Activated T-cell treated with anti-CD3 and anti-CD28 coated beads, Interleukin-2, amount 50 U/mL, for 4 hours (primary cell): Measurements from ENCODE around the gene DNAH7. TPM values are rescaled to one million over a fixed set of nuclear protein-coding genes. Genes with fewer than 3 reads are reported as not detected.

Experiments
- ATAC-seq, 2 donors: fragments of 200-7000 bp; cut with Tn5 transposase; one replicate each; pipeline ENCODE4 v1.10.0; 2021
- DNase-seq: peaks from one replicate; pipeline ENCODE4 v3.0.0-alpha.2; 2020
- H3K27me3 Mint-ChIP-seq: one replicate; pipeline ENCODE4 v1.8.0; 2021; ENCODE audit warnings: low read depth, mixed read lengths
- H3K36me3 Mint-ChIP-seq: one replicate; pipeline ENCODE4 v1.8.0; 2022; ENCODE audit warnings: mixed read lengths; ENCODE audit not compliant: insufficient read depth
- H3K4me1 Mint-ChIP-seq: one replicate; pipeline ENCODE4 v1.8.0; 2021; ENCODE audit warnings: low read depth, mixed read lengths
- H3K4me3 Mint-ChIP-seq: one replicate; pipeline ENCODE4 v1.8.0; 2021; ENCODE audit warnings: mild to moderate bottlenecking, moderate library complexity, mixed read lengths
- H3K9me3 Mint-ChIP-seq: one replicate; pipeline ENCODE4 v1.8.0; 2021; ENCODE audit warnings: mixed read lengths
- total RNA-seq, 3 donors: library from RNA; stranded (reverse); gene quantifications; one replicate each; pipeline ENCODE4 v1.2.1, GENCODE V29; 2021

DNAH7 gene
- total RNA-seq, 3 donors from 2014 or later = 0.26 TPM; not detected in 2

DNA sequence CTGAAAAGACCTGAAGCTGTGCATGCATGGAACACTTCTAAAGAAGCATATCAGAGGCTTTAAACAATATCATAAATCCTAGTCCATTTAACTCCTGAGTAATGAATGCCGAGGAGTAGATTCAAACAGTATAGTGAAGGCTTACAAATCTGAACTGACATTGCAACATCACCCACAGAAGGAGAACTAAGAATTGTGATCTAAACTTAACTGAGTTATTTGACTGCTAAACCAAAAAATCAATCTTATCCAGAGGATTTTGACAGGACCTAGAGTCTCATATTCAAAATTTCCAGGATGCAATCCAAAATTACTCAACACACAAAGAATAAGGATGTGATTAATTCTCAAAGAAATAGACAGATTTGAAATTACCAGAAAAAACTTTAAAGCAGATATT, 230.6 kb downstream of the DNAH7 start:
- Mint-ChIP-seq H3K4me3 (no peak overlapping the region), H3K27me3 (peaks cover 6% of the 10 kb centered on the region), H3K36me3 (no peaks in the 10 kb centered on the region), H3K4me1 (peaks cover 11% of the 10 kb centered on the region), H3K9me3 (no peaks in the 10 kb centered on the region)
- ATAC-seq (no peak), DNase-seq (no peak)

DNA sequence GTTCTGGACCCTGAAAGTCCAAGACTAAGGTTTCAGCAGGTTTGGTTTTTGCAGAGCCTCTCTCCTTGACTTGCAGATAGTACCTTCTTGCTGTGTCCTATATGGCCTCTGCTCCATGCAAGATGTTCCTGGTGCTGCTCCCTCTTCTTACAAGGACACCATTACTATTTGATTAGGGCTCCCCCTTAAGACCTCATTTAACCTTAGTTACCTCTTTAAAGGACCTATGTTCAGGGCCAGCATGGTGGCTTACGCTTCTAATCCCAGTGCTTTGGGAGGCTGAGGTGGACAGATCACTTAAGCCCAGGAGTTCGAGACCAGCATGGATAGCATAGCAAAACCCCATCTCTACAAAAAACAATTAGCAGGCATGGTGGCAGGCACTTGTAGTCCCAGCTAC, 232.6 kb downstream of the DNAH7 start:
- Mint-ChIP-seq H3K36me3 (no peaks in the 10 kb centered on the region), H3K4me3 (no peak overlapping the region)

DNA sequence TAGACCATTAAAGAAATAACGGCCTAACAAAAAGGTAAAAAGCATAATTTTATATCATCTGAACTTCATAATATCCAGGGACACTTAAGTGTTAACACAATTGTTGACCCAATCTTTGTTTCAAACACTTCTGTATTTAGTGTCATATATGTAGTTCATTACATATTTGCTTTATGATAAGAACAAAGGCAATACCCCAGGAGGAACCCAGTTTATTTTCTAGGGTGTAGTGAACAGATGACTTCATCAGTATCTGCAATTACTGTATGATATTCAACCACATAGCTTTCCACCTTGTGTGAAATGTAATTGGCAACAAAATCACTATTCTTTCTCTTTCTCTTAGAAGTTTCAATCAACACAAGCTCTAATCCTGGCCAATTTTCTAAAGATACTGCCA, 233.8 kb downstream of the DNAH7 start:
- H3K4me1 Mint-ChIP-seq = no peaks in the 10 kb centered on the region
- peaks cover 12% of the 10 kb centered on the region for H3K27me3 Mint-ChIP-seq
- no peak for ATAC-seq

More for the DNA sequence above, 232.6 kb downstream of the DNAH7 start:
- Mint-ChIP-seq H3K4me1 (no peaks in the 10 kb centered on the region), H3K27me3 (peaks cover 10% of the 10 kb centered on the region), H3K9me3 (no peaks in the 10 kb centered on the region)
- DNase-seq = no peak
- ATAC-seq = no peak

DNA sequence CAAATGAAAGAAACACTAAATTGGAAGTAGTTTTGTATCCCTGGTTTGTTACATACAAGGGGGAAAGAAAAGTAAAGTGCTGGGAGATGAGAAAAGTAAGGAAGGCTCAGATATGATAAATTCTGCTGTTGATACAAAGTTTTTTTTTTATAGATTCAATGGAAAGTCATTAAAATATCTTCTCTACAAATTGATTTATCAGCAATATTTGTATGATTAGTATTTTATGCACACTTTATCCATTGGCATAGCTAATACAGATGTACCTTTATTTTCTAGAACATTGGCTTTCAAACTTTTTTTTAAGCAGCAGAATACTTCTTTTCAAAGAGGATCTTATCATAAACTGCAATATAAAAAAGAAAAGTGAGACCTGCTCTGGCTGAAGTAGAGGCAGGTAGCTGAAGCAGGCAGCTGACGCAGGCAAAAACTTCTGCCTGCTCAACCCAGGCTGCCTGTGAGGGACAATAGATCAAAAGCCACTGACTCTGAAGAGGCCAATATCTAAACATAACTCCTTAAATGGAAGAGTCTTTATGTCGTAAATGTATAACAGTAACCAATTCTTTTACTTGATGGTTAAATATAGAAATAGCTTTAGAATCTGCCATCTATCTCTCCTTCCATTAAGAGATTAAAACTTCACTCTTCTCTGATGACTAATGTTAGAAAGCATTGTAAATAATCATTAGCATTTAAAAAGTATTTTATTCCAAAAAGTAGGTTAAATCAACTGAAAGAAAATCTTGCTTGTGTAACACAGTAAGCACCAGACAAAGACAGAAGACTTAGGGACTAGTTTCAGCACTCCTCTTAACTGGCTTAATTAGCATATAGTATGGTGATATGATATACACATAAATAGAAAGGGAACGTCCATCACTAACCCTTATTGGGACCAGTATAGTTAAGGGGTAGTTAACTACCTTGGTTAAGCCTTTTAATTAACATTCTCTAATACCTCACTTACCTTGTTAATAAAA, 237.4 kb downstream of the DNAH7 start:
- Mint-ChIP-seq H3K4me1 (no peaks in the 10 kb centered on the region), H3K36me3 (no peaks in the 10 kb centered on the region), H3K4me3 (no peak overlapping the region), H3K27me3 (peaks cover 12% of the 10 kb centered on the region), H3K9me3 (no peaks in the 10 kb centered on the region)
- DNase-seq (no peak), ATAC-seq (no peak)

More for the DNA sequence above, 233.8 kb downstream of the DNAH7 start:
- H3K4me3 Mint-ChIP-seq = no peak overlapping the region
- H3K9me3 Mint-ChIP-seq = no peaks in the 10 kb centered on the region
- no peaks in the 10 kb centered on the region for H3K36me3 Mint-ChIP-seq
- DNase-seq = no peak

DNA sequence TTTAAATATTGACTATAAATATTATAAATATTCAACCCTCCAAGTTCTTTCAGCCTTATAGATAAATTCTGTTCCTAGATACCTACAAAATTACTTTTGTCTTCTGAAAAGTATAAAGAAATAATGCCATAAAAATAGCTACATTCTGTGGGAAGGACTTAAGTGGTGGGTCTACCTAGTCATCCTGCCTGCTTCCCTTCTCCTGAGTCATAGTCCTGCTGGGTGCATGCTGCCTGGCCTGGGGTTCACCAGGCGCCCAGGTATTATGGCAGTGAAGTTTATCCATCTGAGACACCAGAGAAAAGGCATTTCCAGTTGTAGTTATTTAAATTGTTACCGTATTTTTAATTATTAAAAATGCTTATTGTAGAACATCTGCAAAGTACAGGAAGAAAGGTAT, 244.2 kb downstream of the DNAH7 start:
- ATAC-seq = no peak
- Mint-ChIP-seq H3K4me1 (no peaks in the 10 kb centered on the region), H3K9me3 (no peaks in the 10 kb centered on the region), H3K36me3 (no peaks in the 10 kb centered on the region), H3K4me3 (no peak overlapping the region), H3K27me3 (peaks cover 2% of the 10 kb centered on the region)
- DNase-seq = no peak

DNA sequence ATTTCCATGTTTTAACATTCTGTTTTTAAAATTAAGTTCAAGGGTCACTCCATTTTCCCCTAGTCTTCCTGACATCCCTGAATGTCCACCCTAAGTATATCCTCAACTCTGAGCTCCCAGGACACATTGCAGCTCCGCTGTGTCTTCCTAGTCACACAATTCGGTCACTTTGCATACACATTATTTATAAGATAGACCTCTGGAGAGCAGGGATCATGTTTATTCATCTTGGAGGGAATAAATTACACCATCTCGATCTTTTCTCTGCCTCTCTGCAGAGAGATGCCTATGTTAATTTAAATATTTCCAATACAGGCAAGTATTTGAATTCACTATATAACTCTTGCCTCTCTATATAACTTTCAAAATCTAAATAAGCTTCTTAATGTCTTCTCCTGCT, 245.4 kb downstream of the DNAH7 start:
- Mint-ChIP-seq H3K4me1 (no peaks in the 10 kb centered on the region), H3K4me3 (no peak overlapping the region), H3K27me3 (peaks cover 2% of the 10 kb centered on the region), H3K9me3 (no peaks in the 10 kb centered on the region), H3K36me3 (no peaks in the 10 kb centered on the region)
- ATAC-seq = no peak
- DNase-seq = no peak

DNA sequence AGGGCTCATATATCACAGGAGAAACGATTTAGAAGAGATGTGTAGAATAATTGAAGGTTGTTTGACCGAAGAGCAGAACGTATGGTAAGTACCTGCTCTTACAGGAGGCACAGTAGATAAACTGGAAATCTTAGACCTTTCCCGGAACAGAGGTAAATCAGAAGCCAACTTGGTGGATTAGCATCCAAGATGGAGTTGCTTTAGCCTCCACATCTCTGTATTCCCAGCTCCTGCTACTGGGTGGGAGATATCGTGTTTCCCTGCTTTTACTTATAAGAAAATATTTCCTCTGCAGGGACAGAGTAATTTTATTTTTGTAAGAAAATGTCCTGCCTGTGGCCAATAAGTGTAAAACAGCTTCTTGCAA, 247.1 kb downstream of the DNAH7 start:
- Mint-ChIP-seq H3K9me3 (no peaks in the 10 kb centered on the region), H3K36me3 (no peaks in the 10 kb centered on the region), H3K4me1 (no peaks in the 10 kb centered on the region), H3K27me3 (peaks cover 2% of the 10 kb centered on the region), H3K4me3 (no peak overlapping the region)
- DNase-seq (no peak), ATAC-seq (no peak)

DNA sequence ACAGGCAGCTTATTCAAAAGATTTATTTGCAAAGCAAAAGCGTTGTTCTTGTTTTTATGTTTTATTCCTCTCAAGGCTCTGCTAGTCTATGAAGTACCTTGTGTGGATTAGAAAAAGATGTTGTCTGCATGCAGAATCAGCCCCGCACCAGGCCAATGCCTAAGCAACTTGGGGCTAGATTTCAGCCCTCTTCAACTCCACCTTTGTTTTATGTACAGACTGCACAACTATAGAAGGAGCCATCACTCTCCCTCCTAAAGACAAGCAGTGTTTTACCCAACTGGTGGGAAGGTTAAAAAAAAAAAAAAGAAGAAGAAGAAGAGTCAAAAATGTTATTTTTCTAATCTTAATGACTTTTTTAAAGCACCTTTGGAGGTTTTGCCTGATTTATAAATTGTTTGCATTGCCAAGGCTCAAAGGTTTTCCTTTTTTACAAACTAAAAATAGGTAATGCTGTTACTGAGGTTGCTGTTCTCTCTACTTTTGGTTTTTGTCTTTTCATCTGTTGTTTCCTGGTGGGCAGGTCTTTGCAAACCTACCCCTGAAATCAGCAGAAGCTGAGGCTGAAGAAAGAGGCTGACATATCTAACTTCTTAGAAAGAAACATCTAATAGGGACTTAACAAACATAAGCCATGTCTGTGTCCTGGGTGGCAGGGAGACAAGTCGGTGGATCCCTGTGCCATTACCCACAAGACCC, 247.6 kb downstream of the DNAH7 start:
- Mint-ChIP-seq H3K4me1 (no peaks in the 10 kb centered on the region), H3K4me3 (no peak overlapping the region), H3K36me3 (no peaks in the 10 kb centered on the region), H3K9me3 (no peaks in the 10 kb centered on the region), H3K27me3 (peaks cover 2% of the 10 kb centered on the region)
- DNase-seq (no peak), ATAC-seq (no peak)

DNA sequence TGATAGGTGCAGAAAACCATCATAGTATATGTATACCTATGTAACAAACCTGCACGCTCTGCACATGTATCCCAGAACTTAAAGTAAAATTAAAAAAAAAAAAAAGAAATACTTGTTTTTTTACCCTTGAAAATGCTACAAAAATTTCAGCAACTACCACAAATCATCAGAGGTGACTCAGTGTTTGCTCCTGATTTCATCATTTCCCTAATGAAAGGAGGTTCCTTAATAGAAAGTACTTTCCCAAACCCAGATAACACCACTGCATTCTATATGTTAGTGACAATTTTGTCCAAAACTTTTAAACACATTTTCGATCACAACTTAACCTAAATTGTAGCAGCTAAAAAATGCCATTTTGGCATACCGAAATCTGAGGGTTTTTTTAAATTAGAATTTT, 248.3 kb downstream of the DNAH7 start:
- H3K36me3 Mint-ChIP-seq = no peaks in the 10 kb centered on the region
- DNase-seq (no peak), ATAC-seq (no peak)
- no peaks in the 10 kb centered on the region for H3K9me3 Mint-ChIP-seq
- peaks cover 2% of the 10 kb centered on the region for H3K27me3 Mint-ChIP-seq
- no peaks in the 10 kb centered on the region for H3K4me1 Mint-ChIP-seq
- H3K4me3 Mint-ChIP-seq = no peak overlapping the region

DNA sequence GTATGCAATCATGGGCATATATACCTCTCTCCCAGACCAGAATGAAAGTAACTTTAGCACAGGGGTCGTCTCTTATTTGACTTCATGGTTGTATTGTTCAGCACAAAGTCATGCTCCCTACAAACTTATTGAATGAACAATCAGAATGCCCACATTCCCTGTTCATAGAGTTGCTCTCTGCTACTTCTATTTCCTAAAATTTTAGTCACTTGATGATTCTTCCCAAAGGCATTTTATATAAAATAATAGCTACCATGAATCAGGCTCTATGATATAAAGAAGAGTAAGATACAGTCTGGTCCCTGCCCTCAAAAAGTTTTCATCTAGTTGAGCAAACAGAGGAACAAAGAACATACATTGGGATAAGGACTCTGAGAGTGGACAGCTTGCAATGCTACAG, 249.4 kb downstream of the DNAH7 start:
- no peak for ATAC-seq
- no peak for DNase-seq
- H3K9me3 Mint-ChIP-seq = no peaks in the 10 kb centered on the region
- H3K36me3 Mint-ChIP-seq = no peaks in the 10 kb centered on the region
- no peaks in the 10 kb centered on the region for H3K4me1 Mint-ChIP-seq
- H3K27me3 Mint-ChIP-seq = no peaks in the 10 kb centered on the region
- H3K4me3 Mint-ChIP-seq = no peak overlapping the region

DNA sequence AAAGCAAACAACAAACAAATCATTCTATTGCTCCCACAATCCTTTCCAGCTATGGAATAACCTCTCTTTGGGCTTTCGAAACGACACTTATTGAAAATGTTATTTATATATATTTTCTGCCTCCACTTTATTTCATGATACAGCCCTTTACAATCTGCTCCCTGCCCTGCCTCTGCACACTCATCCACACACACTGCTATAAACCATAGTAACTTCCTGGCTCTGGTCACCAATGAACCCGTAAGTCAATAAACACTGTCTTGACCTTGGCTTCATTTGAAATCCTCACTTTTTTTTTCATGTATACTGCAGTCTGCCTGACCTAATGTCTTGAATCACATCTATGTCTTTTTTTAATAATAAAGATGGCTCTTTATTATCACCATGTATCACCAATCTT, 250.1 kb downstream of the DNAH7 start:
- no peaks in the 10 kb centered on the region for H3K36me3 Mint-ChIP-seq
- no peak overlapping the region for H3K4me3 Mint-ChIP-seq

DNA sequence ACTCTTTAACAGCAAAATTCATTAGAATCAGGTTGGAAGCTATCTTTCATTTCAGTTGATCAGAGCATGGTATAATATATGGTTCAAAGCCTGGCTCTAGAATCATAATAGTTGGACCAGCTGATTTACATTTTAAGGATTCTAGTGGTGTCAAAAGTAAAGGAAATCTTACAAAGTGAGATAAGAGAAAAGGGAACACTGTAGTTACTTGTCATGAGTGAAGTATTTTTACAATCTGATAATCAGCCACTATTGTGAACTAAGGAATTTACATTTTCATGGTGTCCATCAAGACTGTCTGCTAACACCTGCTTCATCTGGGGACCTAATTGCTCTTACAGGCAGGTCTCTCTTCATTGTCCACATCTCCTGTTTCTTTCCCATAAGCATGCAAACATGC, 250.5 kb downstream of the DNAH7 start:
- no peak overlapping the region for H3K4me3 Mint-ChIP-seq
- no peaks in the 10 kb centered on the region for H3K36me3 Mint-ChIP-seq
- ATAC-seq (no peak), DNase-seq (no peak)
- H3K27me3 Mint-ChIP-seq = no peaks in the 10 kb centered on the region
- H3K4me1 Mint-ChIP-seq = no peaks in the 10 kb centered on the region
- no peaks in the 10 kb centered on the region for H3K9me3 Mint-ChIP-seq

More for the DNA sequence above, 250.1 kb downstream of the DNAH7 start:
- Mint-ChIP-seq H3K9me3 (no peaks in the 10 kb centered on the region), H3K27me3 (no peaks in the 10 kb centered on the region), H3K4me1 (no peaks in the 10 kb centered on the region)
- no peak for DNase-seq
- ATAC-seq = no peak

DNA sequence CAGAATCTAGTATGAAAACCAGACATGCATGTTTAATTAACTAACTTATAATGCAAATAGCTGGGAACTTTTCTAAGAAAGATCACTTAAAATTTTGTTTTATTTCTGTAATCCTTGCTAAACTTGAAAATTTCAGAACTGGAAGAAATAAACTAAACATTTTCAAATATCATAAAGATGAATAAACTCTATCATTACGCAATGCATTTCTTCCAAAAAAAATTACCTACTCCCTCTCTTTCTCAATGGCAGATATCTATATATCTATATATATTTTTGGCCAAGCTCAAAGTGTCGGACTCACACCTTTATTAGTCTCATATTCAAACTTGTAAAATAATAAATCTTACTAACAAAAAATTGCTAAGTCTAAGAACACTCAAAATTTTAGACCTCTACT, 253.6 kb downstream of the DNAH7 start:
- ATAC-seq (no peak), DNase-seq (no peak)
- Mint-ChIP-seq H3K36me3 (no peaks in the 10 kb centered on the region), H3K9me3 (no peaks in the 10 kb centered on the region), H3K4me1 (no peaks in the 10 kb centered on the region), H3K27me3 (peaks cover 2% of the 10 kb centered on the region), H3K4me3 (no peak overlapping the region)

DNA sequence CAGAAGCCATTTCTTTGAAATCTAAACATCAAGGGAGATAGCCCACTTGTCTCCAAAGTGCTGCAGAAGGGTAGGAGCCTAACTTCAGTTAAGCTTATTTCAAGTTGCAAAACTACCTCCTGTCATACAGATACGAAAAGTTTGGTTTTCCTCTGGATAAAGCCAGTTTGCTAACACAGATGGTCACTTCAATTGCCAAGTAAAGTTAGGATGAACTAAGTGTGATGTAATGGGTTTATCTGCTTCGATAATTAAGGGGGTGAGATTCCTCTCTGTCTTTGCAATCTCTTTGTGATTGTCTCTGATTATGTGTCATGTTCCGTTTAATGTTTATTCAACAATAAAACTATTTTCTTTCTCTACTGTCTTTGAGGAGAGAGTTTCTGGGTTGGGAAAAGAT, 255.2 kb downstream of the DNAH7 start:
- no peaks in the 10 kb centered on the region for H3K4me1 Mint-ChIP-seq
- DNase-seq = no peak
- peaks cover 5% of the 10 kb centered on the region for H3K27me3 Mint-ChIP-seq
- no peak overlapping the region for H3K4me3 Mint-ChIP-seq
- ATAC-seq = no peak
- H3K9me3 Mint-ChIP-seq = no peaks in the 10 kb centered on the region
- no peaks in the 10 kb centered on the region for H3K36me3 Mint-ChIP-seq
